NCI-H1092 treated with DMSO at 0.1 percent for 48 hours (cell line): ENCODE measurements around the gene SH3BGRL3.
"Not testable (repeated sequence)": the region's sequence is repeated elsewhere in the genome, so short reads cannot be mapped to it uniquely, and the experiment has no call there.

ENCODE experiments used
- DNase-seq: peaks from one replicate; lab custom pipeline; 2025; lab: John Stamatoyannopoulos, UW

SH3BGRL3 gene

GRCh38 chr1:26317146-26317545, 37.3 kb downstream of the SH3BGRL3 start:
- no peak for DNase-seq

- no peak for DNase-seq
Measured at GRCh38 chr1:26317612-26318337, 37.9 kb downstream of the SH3BGRL3 start, which contains the start of gene CD52. Gene CD52 (plus strand): TSS chr1:26317958. CDS start chr1:26318018, 60 bp downstream.

- no peak for DNase-seq
Measured at GRCh38 chr1:26318338-26319064, 38.6 kb downstream of the SH3BGRL3 start.

- no peak for DNase-seq
Measured at GRCh38 chr1:26320896-26321295, 41.0 kb downstream of the SH3BGRL3 start.

- peak; percentile 78 for DNase-seq
Measured at GRCh38 chr1:26321315-26322041, 41.6 kb downstream of the SH3BGRL3 start.

- no peak for DNase-seq
Measured at GRCh38 chr1:26322042-26322331, 42.1 kb downstream of the SH3BGRL3 start.

GRCh38 chr1:26323382-26323781, 43.5 kb downstream of the SH3BGRL3 start:
- DNase-seq: no peak

GRCh38 chr1:26324550-26324949, 44.7 kb downstream of the SH3BGRL3 start:
- DNase-seq: no peak

GRCh38 chr1:26327956-26328362, 48.1 kb downstream of the SH3BGRL3 start:
- no peak for DNase-seq

- DNase-seq: no peak
Measured at GRCh38 chr1:26328597-26328996, 48.7 kb downstream of the SH3BGRL3 start.

GRCh38 chr1:26329380-26329779, 49.5 kb downstream of the SH3BGRL3 start:
- DNase-seq: not testable (repeated sequence)

- no peak for DNase-seq
Measured at GRCh38 chr1:26330276-26330675, 50.4 kb downstream of the SH3BGRL3 start.
